ENCODE data around the gene POLR2J3. TPM values are rescaled to one million over a fixed set of nuclear protein-coding genes. Genes with fewer than 3 reads are reported as not detected.
A peak's percentile ranks its signal among the peaks of the same experiment; 100 is the strongest.
"Not testable (repeated sequence)": the region's sequence is repeated elsewhere in the genome, so short reads cannot be mapped to it uniquely, and the experiment has no call there.

POLR2J3 gene
- total and polyA plus RNA-seq, 2 of the 8 experiments (the other 6 are each of a cell fraction or from before 2014, with no cell fraction given), result 18.7 to 24.6 TPM

DNA sequence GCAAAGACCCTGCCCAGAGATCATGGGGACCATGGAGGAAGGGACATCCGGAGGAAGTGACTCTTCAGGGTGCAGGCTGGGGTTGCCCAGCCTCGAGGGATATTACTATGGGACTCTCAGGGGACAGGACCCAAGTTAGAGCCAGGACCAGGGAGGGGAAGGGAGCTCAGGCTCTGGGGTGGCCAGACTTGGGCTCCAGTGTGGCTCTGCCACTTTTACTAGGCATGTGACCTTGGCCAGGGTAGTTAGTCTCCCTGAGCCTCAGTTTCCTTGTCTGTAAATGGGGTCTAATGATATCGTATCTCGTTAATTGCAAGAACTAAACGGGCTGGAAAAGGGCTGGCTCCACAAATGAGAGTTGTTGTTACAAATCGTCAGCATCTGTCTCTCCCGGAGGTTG lies 38.1 kb upstream of the POLR2J3 start:
- H3K79me2 ChIP-seq (ENCODE audit: control insufficient read depth in 1 of 2, insufficient read depth in 2 of 2, low read length in 2 of 2); H3K36me3 ChIP-seq (ENCODE audit: control insufficient read depth in 2 of 4, insufficient read depth in 4 of 4, low read length in 3 of 4); H4K8ac ChIP-seq (ENCODE audit: extremely low read depth, insufficient read depth, low read length); H2BK120ac ChIP-seq (replicated peaks; ENCODE audit: low read depth, low read length); H4K20me1 ChIP-seq (replicated peaks in 1 of 2; ENCODE audit: control insufficient read depth in 1 of 2, insufficient read depth in 2 of 2, low read length in 2 of 2); CTCF ChIA-PET (ENCODE audit: partially characterized antibody); H3K23ac ChIP-seq (ENCODE audit: insufficient read length); H3K27ac ChIP-seq (ENCODE audit: low read depth, low read length); H2AFZ ChIP-seq (ENCODE audit: low read length); H3K4me1 ChIP-seq (replicated peaks in 1 of 4; ENCODE audit: control insufficient read depth in 3 of 4, insufficient read depth in 4 of 4, low read length in 3 of 4); H3K9me3 ChIP-seq (ENCODE audit: insufficient read depth in 2 of 2, low read depth in 1 of 2, low read length in 1 of 2); H3K9ac ChIP-seq (replicated peaks in 1 of 4; ENCODE audit: extremely low read depth in 1 of 4, low read depth in 3 of 4, low read length in 3 of 4); H2BK5ac ChIP-seq (ENCODE audit: low read depth, low read length); H3K79me1 ChIP-seq (ENCODE audit: low read depth, low read length); H3K14ac ChIP-seq (ENCODE audit: insufficient read length); H3K4me3 ChIP-seq (ENCODE audit: extremely low read depth in 1 of 4, insufficient read depth in 2 of 4, low read depth in 3 of 4, low read length in 4 of 4); H3K56ac ChIP-seq (replicated peaks; ENCODE audit: insufficient read length, low read depth, low read length); H4K5ac ChIP-seq (ENCODE audit: insufficient read length, low read depth, low read length); H3K23me2 ChIP-seq (ENCODE audit: low read depth, low read length); H4K91ac ChIP-seq (replicated peaks; ENCODE audit: insufficient read length, low read length); H2BK20ac ChIP-seq (ENCODE audit: low read length); H3K27me3 ChIP-seq (replicated peaks in 1 of 4; ENCODE audit: control insufficient read depth in 3 of 4, extremely low read depth in 1 of 4, insufficient read depth in 3 of 4, low read length in 3 of 4); H2AK5ac ChIP-seq (ENCODE audit: low read depth, low read length); H3K4ac ChIP-seq (replicated peaks; ENCODE audit: insufficient read length, low read depth, low read length); H2BK12ac ChIP-seq (ENCODE audit: low read depth, low read length); H3K18ac ChIP-seq (ENCODE audit: extremely low read depth, low read length); H3K4me2 ChIP-seq (ENCODE audit: insufficient read depth in 1 of 2, low read depth in 2 of 2, low read length in 2 of 2); POLR2A ChIA-PET (ENCODE audit: partially characterized antibody); H2BK15ac ChIP-seq (ENCODE audit: low read length); FAIRE-seq: not testable (repeated sequence)
- peak in 1 of 2 experiments; percentile 54 for DNase-seq (ENCODE audit: low read depth in 1 of 2, low spot score in 2 of 2)
- 100% methylated on average over 2 of the region's 7 CpGs; no CpG with 5 or more reads in 1 of the 2 experiments for WGBS, 2 experiments (ENCODE audit: extremely low coverage in 1 of 2, insufficient coverage in 1 of 2, insufficient read length in 1 of 2, insufficient replicate concordance in 2 of 2, low coverage in 1 of 2, low lambda C conversion rate in 2 of 2, missing lambda C conversion rate in 1 of 2)

DNA sequence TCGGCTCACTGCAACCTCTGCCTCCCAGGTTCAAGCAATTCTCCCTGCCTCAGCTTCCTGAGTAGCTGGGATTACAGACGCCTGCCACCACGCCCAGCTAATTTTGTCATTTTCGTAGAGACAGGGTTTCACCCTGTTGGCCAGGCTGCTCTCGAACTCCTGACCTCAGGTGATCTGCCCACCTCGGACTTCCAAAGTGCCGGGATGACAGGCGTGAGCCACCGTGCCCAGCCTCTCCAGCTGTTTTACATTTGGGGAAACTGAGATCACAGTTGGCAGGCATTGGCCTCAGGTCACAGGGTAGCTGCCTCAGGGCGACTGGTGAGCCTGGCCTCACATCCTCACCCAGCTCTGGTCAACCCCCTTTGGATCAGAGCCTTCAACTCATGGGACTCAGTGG lies 37.4 kb upstream of the POLR2J3 start:
- H3K18ac ChIP-seq (ENCODE audit: extremely low read depth, low read length); H3K23me2 ChIP-seq (ENCODE audit: low read depth, low read length); H3K4ac ChIP-seq (replicated peaks; ENCODE audit: insufficient read length, low read depth, low read length); H3K14ac ChIP-seq (ENCODE audit: insufficient read length); H3K23ac ChIP-seq (ENCODE audit: insufficient read length); H3K4me2 ChIP-seq (ENCODE audit: insufficient read depth in 1 of 2, low read depth in 2 of 2, low read length in 2 of 2); CTCF ChIA-PET (ENCODE audit: partially characterized antibody); H3K79me2 ChIP-seq (ENCODE audit: control insufficient read depth in 1 of 2, insufficient read depth in 2 of 2, low read length in 2 of 2); H3K9me3 ChIP-seq (ENCODE audit: insufficient read depth in 2 of 2, low read depth in 1 of 2, low read length in 1 of 2); H2AFZ ChIP-seq (ENCODE audit: low read length); H3K79me1 ChIP-seq (ENCODE audit: low read depth, low read length); H4K8ac ChIP-seq (ENCODE audit: extremely low read depth, insufficient read depth, low read length); H3K27ac ChIP-seq (ENCODE audit: low read depth, low read length); FAIRE-seq; H4K5ac ChIP-seq (ENCODE audit: insufficient read length, low read depth, low read length); H2BK5ac ChIP-seq (ENCODE audit: low read depth, low read length); H2BK12ac ChIP-seq (ENCODE audit: low read depth, low read length); H3K9ac ChIP-seq (replicated peaks in 1 of 4; ENCODE audit: extremely low read depth in 1 of 4, low read depth in 3 of 4, low read length in 3 of 4); H3K4me3 ChIP-seq (ENCODE audit: extremely low read depth in 1 of 4, insufficient read depth in 2 of 4, low read depth in 3 of 4, low read length in 4 of 4); H2BK120ac ChIP-seq (replicated peaks; ENCODE audit: low read depth, low read length); H4K91ac ChIP-seq (replicated peaks; ENCODE audit: insufficient read length, low read length); H2BK15ac ChIP-seq (ENCODE audit: low read length); H3K36me3 ChIP-seq (ENCODE audit: control insufficient read depth in 2 of 4, insufficient read depth in 4 of 4, low read length in 3 of 4); POLR2A ChIA-PET (ENCODE audit: partially characterized antibody); H4K20me1 ChIP-seq (replicated peaks in 1 of 2; ENCODE audit: control insufficient read depth in 1 of 2, insufficient read depth in 2 of 2, low read length in 2 of 2); H3K4me1 ChIP-seq (replicated peaks in 1 of 4; ENCODE audit: control insufficient read depth in 3 of 4, insufficient read depth in 4 of 4, low read length in 3 of 4); DNase-seq (ENCODE audit: low read depth in 1 of 2, low spot score in 2 of 2); H2AK5ac ChIP-seq (ENCODE audit: low read depth, low read length); H2BK20ac ChIP-seq (ENCODE audit: low read length); H3K27me3 ChIP-seq (replicated peaks in 1 of 4; ENCODE audit: control insufficient read depth in 3 of 4, extremely low read depth in 1 of 4, insufficient read depth in 3 of 4, low read length in 3 of 4); H3K56ac ChIP-seq (replicated peaks; ENCODE audit: insufficient read length, low read depth, low read length): not testable (repeated sequence)
- 89% methylated on average over 6 of the region's 10 CpGs; no CpG with 5 or more reads in 1 of the 2 experiments for WGBS, 2 experiments (ENCODE audit: extremely low coverage in 1 of 2, insufficient coverage in 1 of 2, insufficient read length in 1 of 2, insufficient replicate concordance in 2 of 2, low coverage in 1 of 2, low lambda C conversion rate in 2 of 2, missing lambda C conversion rate in 1 of 2)
